ENCODE data around the gene BIRC2. TPM values are rescaled to one million over a fixed set of nuclear protein-coding genes. Genes with fewer than 3 reads are reported as not detected.
"Not testable (repeated sequence)": the region's sequence is repeated elsewhere in the genome, so short reads cannot be mapped to it uniquely, and the experiment has no call there.

The BIRC2 gene
- total RNA-seq, 2 experiments from 2014 or later: 31.6 to 33.7 TPM

DNA sequence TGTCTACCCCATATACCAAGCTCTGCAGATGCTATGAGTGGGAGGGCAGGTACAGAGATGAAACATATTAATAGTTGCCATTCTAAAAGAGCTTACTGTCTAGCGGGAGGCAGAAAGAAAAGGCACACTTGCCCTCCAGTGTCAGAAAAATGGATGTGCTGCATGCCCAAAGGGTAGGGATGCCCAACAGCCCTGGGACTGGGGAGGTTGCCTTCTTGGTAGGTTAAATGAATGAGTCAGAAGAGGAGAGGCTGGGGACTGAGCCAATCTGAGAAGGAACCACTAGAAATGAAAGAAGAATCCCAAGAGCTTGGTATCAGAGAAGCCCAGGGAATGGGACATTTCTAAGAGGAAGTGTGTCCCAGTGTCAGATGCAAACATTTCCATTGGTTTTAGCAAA, 28.5 kb upstream of the BIRC2 start:
- ChIA-PET POLR2A (interaction anchor here (0.8 to 1.6 kb wide), 5 partner anchors 12 to 135 kb away, joined by 3 to 7 read pairs (median 4); no protein-coding TSS in a partner anchor), CTCF (interaction anchor here (0.8 to 2.9 kb wide), 7 partner anchors 9 to 133 kb away, joined by 3 to 25 read pairs (median 3); no protein-coding TSS in a partner anchor)

DNA sequence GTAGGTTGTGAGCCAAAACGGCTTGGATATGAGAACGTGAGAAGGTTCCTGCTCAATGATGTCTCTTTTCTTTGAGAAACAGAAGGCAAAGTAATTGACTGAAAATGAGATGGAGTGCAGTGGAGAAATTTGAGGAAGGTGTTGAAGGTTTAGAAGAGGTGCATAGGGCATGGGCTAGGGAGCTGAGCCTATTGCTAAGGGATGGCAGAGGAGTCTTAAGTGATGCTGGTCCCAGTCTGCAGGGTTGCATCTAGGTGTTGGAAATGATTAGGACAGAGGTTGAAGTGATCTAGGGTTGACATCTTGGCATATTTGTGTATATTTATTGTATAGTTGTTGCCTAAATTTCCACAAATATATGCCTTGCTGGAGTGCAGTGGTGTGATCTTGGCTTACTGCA, 27.5 kb upstream of the BIRC2 start:
- POLR2A ChIA-PET: interaction anchor here (0.7 to 2.3 kb wide), 5 partner anchors 8 to 132 kb away, joined by 3 to 11 read pairs (median 4); no protein-coding TSS in a partner anchor
- CTCF ChIA-PET: interaction anchor here (1.4 to 2.9 kb wide), 3 partner anchors 10 to 32 kb away, joined by 3 to 25 read pairs (median 4); no protein-coding TSS in a partner anchor

DNA sequence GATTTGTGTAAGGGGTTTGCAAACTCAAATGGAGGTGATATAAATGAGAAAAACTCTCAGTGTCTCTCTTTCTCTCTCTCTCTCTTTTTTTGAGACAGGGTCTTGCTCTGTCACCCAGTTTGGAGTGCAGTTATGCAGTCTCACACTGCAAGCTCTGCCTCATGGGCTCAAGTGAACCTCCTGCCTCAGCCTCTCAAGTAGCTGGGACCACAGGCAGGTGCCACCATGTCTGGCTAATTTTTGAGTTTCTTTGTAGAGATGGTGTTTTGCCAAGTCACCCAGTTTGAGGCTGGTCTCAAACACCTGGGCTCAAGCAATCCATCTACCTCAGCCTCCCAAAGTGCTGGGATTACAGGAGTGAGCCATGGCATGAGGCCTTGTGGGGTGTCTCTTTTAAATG, 26.8 kb upstream of the BIRC2 start:
- ChIA-PET POLR2A (interaction anchor here (0.6 to 2.3 kb wide), 4 partner anchors 19 to 269 kb away, joined by 3 to 11 read pairs (median 3); no protein-coding TSS in a partner anchor), CTCF (interaction anchor here (1.3 to 2.9 kb wide), 3 partner anchors 22 to 32 kb away, joined by 3 to 25 read pairs (median 4); no protein-coding TSS in a partner anchor)

DNA sequence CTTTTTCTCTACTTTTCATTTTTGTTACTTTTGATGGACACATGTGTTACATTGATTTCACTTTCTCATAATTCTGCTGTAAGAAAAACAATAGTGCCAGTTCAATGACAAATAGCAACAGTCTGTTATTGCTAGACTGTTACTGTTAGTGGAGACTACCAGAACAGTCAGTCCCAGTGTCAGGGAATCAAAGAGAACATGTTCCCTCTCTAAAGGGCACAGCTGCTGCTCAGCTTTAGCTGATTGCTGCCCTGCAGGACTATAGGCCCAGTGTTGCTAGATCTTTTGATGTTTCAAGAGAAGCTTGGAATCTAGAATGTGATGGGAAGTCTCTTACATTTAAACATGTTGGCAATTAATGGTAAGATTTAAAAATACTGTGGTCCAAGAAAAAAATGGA, 26.3 kb upstream of the BIRC2 start:
- CTCF ChIA-PET: interaction anchor here (1.3 to 2.9 kb wide), 3 partner anchors 22 to 33 kb away, joined by 3 to 25 read pairs (median 4); no protein-coding TSS in a partner anchor
- POLR2A ChIA-PET: interaction anchor here (0.6 to 2.3 kb wide), 2 partner anchors 26 to 269 kb away, joined by 3 to 11 read pairs; no protein-coding TSS in a partner anchor

DNA sequence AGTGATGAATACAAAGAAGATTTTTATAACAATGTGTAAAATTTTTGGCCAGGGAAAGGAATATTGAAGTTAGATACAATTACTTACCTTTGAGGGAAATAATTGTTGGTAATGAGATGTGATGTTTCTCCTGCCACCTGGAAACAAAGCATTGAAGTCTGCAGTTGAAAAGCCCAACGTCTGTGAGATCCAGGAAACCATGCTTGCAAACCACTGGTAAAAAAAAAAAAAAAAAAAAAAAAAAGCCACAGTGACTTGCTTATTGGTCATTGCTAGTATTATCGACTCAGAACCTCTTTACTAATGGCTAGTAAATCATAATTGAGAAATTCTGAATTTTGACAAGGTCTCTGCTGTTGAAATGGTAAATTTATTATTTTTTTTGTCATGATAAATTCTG, 24.5 kb upstream of the BIRC2 start:
- ChIA-PET CTCF (interaction anchor here (0.9 kb wide), 1 partner anchor 20 kb away, joined by 3 read pairs; no protein-coding TSS in a partner anchor), POLR2A (no interaction called here)

DNA sequence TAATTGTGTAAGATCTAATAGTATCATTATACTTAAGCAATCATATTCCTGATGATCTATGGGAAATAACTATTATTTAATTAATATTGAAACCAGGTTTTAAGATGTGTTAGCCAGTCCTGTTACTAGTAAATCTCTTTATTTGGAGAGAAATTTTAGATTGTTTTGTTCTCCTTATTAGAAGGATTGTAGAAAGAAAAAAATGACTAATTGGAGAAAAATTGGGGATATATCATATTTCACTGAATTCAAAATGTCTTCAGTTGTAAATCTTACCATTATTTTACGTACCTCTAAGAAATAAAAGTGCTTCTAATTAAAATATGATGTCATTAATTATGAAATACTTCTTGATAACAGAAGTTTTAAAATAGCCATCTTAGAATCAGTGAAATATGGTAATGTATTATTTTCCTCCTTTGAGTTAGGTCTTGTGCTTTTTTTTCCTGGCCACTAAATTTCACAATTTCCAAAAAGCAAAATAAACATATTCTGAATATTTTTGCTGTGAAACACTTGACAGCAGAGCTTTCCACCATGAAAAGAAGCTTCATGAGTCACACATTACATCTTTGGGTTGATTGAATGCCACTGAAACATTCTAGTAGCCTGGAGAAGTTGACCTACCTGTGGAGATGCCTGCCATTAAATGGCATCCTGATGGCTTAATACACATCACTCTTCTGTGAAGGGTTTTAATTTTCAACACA, 23.3 kb upstream of the BIRC2 start:
- ChIA-PET POLR2A (no interaction called here), CTCF (interaction anchor here (0.7 kb wide), 1 partner anchor 30 kb away, joined by 4 read pairs; no protein-coding TSS in a partner anchor)

DNA sequence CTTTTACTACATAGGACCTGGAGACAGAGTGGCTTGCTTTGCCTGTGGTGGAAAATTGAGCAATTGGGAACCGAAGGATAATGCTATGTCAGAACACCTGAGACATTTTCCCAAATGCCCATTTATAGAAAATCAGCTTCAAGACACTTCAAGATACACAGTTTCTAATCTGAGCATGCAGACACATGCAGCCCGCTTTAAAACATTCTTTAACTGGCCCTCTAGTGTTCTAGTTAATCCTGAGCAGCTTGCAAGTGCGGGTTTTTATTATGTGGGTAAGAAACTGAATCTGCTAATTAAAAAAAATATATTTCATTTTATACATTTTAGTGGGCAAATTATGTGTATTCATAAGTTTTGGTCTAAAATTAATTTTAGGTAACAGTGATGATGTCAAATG, 21.9 kb upstream of the BIRC2 start:
- ChIA-PET POLR2A (no interaction called here), CTCF (interaction anchor here (1.1 kb wide), 1 partner anchor 20 kb away, joined by 3 read pairs; no protein-coding TSS in a partner anchor)

DNA sequence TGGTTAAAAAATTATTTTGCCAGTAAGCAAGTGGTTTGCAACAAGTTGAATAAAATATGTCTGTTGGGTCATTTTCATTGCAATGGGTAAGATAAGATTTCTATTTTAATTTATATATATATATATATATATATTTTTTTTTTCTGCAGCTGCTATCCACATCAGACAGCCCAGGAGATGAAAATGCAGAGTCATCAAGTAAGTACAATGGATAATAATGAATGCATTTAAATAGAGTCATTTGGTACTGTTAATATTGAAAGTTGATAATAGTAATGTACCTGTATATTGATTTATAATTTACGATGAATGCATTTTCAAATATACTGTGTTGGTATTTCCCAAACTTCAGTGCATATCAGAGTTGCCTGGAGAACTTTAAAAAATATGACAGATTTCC, 18.3 kb upstream of the BIRC2 start:
- CTCF ChIA-PET: interaction anchor here (1.5 kb wide), 1 partner anchor 10 kb away, joined by 3 read pairs; no protein-coding TSS in a partner anchor
- POLR2A ChIA-PET: no interaction called here

DNA sequence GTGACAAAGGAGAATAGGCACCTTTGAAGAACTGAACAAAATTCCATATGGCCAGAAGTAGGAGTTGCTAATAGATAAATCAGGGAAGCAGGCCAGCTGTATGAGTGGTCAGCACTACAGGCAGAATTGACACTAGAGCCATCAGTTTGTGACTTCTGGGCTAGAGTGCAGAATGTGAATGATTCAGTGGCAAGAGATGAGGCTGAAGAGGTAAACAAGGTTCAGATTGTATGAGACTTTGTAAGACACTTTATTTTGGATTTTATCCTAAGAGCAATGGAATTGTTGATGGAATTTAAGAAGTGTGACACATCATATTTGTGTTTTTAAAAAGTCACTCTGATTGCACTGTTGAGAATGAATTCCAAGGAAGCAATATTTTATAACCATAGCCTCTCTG, 16.8 kb upstream of the BIRC2 start:
- ChIA-PET CTCF (interaction anchor here (1.5 kb wide), 1 partner anchor 11 kb away, joined by 3 read pairs; no protein-coding TSS in a partner anchor), POLR2A (interaction anchor here (0.6 kb wide), 1 partner anchor 11 kb away, joined by 6 read pairs; no protein-coding TSS in a partner anchor)

DNA sequence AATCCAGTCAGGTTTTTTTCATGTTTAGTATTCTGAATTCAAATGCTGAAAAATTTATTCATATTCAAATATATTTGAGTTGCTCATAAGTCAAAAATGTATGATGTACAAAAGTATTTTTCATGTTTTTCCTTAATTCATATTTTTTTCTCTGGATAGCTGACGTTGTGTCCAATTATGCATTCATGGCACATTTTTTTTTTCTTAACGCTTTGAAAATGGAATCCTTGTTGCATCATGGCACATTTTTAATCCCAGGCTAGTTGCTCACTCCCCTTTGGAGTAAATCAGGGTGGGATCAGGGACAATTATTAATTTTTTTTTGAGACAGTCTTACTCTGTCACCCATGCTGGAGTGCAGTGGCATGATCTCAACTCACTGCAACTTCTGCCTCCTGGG, 15.7 kb upstream of the BIRC2 start:
- CTCF ChIA-PET: no interaction called here
- POLR2A ChIA-PET: no interaction called here

DNA sequence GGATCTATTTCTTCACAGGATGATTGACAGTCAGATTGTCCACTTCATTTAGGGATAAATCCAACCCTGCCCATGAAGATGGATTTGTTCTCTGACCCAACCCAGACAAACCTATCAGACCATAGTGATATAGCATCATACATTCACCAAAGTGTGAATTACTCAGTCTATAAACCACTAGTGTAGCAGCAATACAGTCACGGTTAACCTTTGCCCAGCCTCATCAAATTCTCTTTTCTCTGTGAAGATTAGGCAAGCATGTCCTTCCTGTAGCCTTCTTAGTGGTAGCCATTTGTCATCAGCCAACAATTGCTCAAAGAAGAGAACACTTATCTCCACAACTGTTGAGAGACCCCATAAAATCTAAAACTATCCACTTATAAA, 14.4 kb upstream of the BIRC2 start:
- CTCF ChIA-PET: no interaction called here
- POLR2A ChIA-PET: no interaction called here

DNA sequence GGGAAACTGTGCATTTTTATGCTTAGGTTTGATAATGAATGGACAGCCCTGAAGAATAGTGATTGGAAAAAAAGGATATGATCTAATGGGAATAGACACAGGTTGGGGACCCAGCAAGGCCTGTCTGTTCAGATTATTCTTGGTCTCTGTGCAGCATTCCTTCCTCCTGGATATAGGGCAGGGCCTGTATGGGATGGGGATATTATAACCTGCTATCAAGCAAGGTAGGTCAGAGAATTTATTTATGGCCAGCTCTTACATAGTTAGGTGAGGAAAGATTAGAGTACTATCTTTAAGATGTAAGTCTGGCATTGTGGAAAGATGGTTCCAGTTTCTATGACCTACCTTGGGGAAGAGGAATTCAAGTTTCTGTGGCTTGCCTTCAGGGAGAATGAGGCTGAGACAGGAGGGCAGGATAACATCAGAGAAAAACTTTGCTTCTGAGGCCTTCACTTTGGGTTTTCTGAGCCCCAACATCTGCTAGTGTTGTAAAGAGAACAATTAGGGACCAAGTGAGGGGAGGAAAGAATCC, 8.5 kb upstream of the BIRC2 start:
- ChIA-PET CTCF (no interaction called here), POLR2A (no interaction called here)

DNA sequence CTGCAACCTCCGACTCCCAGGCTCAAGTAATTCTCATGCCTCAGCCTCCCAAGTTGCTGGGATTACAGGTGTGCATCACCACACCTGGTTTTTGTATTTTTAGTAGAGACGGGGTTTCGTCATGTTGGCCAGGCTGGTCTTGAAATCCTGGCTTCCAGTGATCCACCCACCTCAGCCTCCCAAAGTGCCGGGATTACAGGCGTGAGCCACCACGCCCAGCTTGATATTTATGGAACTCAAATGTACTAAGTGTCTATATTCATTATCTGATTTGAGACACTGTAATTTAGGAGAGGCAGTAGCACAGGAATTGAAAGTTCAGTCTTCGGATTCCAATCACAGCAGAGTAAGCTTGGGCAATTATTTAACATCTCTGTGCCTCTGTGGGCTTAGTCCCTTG, 5.7 kb upstream of the BIRC2 start:
- CTCF ChIA-PET: interaction anchor here (0.8 to 2.5 kb wide), 14 partner anchors 8 to 325 kb away, joined by 3 to 20 read pairs (median 4); no protein-coding TSS in a partner anchor
- POLR2A ChIA-PET: not testable (repeated sequence)

DNA sequence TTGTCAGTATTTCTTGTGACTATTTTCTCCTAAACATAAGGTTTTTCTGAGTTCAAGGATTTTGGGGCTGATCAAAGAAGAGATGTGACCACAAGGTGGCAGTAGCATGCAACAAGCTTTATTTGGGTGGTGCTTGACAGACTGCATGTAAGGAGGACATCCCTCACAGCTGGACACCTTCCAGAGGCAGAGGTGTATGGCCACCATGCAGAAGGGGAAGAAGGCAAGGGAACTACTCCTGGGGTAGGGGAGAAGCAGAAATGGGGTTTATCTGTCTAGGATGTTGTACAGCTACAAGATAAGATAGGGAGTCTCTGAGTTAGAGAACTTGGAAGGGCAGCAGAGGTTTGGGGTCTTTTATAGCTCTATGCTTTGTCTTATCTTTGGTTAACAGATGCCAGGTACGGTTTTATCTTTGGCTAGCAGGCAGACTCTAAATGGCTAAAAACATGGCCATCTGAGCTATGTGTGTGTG, 5.1 kb upstream of the BIRC2 start:
- CTCF ChIA-PET: interaction anchor here (0.8 to 2.5 kb wide), 17 partner anchors 8 to 325 kb away, joined by 3 to 20 read pairs (median 4); no protein-coding TSS in a partner anchor
- POLR2A ChIA-PET: no interaction called here

DNA sequence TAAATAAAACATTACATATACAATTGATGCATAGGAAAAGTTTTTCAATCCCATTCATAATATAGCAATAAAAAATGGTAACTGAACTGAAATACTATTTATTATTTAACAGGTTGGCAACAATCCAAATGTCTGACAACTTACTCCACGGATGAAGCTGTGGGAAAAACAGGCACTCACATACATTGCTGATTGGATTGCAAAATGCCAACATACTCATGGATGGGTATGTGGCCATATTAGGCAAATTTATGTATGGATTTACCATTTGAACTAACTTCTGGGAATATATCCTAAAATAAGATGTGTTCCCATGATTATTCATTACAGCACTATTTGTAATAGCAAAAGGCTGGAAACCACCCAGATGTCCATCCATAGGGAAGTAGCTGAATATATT, 3.2 kb upstream of the BIRC2 start:
- ChIA-PET CTCF (interaction anchor here (1.0 to 1.5 kb wide), 5 partner anchors 9 to 267 kb away, joined by 3 to 4 read pairs (median 3); no protein-coding TSS in a partner anchor), POLR2A (no interaction called here)

DNA sequence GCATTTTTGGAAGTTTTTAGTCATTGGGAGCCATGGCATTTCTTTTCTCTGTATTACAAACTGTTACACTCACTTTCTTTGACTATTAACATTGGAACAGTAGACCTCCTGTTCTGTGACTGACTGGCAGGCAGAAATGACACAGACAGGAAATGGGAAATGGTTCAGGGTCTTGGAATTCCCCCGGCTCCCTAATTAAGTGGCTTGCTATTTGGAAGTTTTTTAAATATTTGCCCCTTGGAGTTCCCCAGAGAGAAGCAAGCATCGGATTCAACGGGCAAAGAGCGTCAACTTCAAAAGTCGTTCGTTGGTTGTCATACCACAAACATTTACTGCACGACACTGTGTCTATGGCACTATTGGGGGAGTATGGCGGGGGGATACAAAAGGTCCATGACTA, 1.1 kb upstream of the BIRC2 start:
- ChIA-PET POLR2A (no interaction called here), CTCF (no interaction called here)

DNA sequence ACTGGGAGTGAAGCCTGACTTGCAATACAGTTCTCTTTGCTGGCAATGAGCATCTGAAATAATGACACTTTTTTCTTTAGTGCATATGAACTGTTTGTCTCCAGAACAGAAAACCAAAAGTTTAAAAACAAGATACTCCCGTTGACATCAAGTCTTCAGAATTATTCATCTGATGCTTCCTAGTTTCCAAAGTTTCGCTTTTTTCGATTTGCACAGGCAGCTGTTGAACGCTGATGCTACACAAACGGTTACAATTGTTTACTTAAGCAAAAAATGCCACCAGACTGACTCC, 612 bp upstream of the BIRC2 start:
- ChIA-PET CTCF (no interaction called here), POLR2A (no interaction called here)

DNA sequence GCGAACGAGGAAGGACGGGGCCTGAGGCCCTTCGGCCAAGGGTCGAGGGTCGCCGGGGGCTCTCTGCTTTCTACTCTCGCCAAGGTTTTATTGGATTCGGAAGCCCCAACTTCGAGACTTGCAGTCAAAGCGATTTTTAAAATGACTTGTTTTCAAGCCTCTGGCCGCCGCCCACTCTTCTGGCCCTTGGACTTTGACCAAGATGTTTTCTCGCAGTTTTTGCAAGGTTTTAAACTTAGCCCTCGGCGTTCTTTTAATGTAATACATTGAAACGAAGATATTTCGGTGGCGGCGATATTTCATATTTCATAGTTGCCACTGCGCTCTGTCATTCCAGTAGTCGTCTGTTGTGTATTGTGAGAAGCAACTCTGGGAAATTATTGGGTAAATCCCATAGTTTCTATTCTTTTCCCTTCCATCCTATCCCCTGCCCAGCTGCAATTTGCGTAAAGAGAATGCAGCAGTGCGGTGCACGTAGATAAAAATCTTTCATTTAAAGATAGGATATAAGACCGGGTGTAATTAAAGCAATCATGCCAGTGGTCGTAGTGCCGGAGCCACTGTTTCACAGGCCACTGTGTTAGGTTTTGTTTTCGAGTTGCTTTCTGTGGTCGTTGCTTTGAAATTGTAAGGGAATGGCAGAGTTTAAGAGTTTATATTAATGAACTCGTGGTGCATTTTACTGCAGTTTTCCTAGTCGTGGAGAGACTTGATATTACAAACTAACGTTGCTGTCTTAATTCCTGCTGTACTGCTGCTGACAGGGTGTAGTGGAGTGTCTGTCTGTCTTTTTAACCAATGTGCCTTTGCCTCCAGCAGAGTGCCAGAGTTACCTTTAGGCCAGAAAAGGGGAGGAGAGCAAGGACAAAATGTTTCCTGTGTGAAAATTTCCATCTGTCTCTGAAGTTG, 702 bp downstream of the BIRC2 start:
- POLR2A ChIA-PET: interaction anchor here (0.6 kb wide), 1 partner anchor 28 kb away, joined by 4 read pairs; no protein-coding TSS in a partner anchor

DNA sequence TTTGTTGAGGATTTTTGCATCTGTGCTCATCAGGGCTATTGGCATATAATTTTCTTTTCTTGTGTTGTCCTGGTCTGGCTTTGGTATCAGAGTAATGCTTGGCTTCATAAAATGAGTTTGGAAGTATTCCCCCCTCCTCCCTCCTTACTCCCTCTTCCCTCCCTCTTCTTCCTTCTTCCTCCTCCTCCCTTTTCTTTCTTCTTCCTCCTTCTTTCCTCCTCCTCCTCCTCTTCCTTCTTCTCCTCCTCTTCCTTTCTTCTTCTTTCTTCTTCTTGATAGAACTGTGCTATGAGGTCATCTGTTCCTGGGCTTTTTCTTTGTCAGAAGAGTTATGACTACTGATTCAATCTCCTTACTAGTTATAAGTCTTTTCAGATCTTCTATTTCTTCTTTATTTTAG, 10.1 kb downstream of the BIRC2 start:
- CTCF ChIA-PET: no interaction called here

More for the DNA sequence above, 702 bp downstream of the BIRC2 start:
- CTCF ChIA-PET: interaction anchor here (0.6 to 1.6 kb wide), 2 partner anchors 21 to 42 kb away, joined by 3 to 4 read pairs; no protein-coding TSS in a partner anchor

More for the DNA sequence above, 10.1 kb downstream of the BIRC2 start:
- POLR2A ChIA-PET: no interaction called here

Data from activated CD8-positive, alpha-beta memory T cell treated with anti-CD3 and anti-CD28 coated beads for 36 hours (primary cell).